ENCODE measurements around the gene PCSK4.
"Not testable (repeated sequence)": the region's sequence is repeated elsewhere in the genome, so short reads cannot be mapped to it uniquely, and the experiment has no call there.

The PCSK4 gene

DNA sequence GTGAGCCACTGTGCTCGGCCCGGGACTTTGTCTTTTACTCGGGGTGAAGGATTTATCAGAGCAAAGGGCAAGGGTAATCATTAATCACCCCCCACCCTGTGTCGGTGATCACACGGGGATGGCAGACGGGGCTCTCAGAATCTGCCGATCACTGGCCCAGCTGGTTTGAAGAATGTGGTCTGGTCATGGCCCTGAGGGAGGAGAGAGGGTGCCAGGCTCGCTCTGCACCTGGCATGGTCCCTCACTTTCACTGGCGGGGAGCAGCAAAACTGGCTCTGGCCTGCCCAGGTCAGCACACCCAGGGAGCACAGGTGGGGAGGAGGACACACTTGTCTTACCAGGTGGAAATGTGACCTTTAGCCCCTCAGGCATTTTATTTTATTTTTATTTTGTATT, 11.0 kb upstream of the PCSK4 start:
- H3K9ac ChIP-seq (ENCODE audit: low read depth, low read length): no peak overlapping the region
- peaks cover 51% of the 10 kb centered on the region for H3K27me3 ChIP-seq (ENCODE audit: control insufficient read depth, insufficient read depth, low read length)
- H3K4me1 ChIP-seq (ENCODE audit: control insufficient read depth, insufficient read depth, low read length): peaks cover 4% of the 10 kb centered on the region
- H3K36me3 ChIP-seq (ENCODE audit: insufficient read depth, low read length): no peaks in the 10 kb centered on the region
- no peak overlapping the region for H3K4me2 ChIP-seq (ENCODE audit: low read length)
- H3K9me3 ChIP-seq (replicated peaks; ENCODE audit: low read length): no peaks in the 10 kb centered on the region
- H3K4me3 ChIP-seq (ENCODE audit: low read length): no peak overlapping the region

DNA sequence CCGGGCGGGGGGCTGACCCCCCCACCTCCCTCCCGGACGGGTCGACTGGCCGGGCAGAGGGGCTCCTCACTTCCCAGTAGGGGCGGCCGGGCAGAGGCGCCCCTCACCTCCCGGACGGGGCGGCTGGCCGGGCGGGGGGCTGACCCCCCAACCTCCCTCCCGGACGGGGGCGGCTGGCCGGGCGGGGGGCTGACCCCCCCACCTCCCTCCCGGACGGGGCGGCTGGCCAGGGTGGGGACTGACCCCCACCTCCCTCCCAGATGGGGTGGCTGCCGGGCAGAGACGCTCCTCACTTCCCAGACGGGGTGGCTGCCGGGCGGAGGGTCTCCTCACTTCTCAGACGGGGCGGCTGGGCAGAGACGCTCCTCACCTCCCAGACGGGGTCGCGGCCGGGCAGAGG, 9.1 kb upstream of the PCSK4 start:
- H3K27me3 ChIP-seq (ENCODE audit: control insufficient read depth, insufficient read depth, low read length): peaks cover 43% of the 10 kb centered on the region
- not testable (repeated sequence) for H3K4me1 ChIP-seq (ENCODE audit: control insufficient read depth, insufficient read depth, low read length); H3K4me3 ChIP-seq (ENCODE audit: low read length); H3K36me3 ChIP-seq (ENCODE audit: insufficient read depth, low read length); H3K9ac ChIP-seq (ENCODE audit: low read depth, low read length); H3K9me3 ChIP-seq (replicated peaks; ENCODE audit: low read length); H3K4me2 ChIP-seq (ENCODE audit: low read length)

DNA sequence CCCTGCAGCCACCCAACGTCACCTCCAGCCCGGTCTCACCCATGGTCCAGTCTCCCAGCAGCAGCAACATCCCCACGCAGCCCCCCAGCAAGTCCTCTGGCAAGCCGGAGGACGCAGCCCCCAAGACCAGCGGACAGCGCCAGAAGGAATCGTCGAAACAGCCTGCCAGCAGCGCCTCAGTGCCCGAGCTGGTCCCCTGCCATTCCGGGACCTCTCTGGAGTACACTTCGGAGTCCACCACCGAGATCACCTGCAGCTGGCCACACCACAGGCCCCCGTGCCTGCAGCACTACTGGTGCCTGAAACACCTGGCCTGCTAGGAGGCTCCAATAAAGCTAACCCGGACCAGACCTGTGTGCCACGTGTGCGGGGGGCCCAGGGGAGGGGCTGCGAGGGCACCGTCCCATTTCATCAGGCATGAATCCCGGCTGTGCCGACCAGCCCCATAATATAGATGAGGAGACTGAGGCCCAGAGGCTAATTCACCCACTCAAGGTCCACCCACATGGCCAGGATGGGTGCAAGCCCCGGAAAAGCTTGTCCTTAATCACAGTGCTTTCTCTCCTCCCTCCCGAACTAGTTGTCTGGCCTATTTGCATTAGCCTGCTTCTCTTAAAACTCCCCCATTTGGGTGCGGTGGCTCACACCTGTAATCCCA, 7.6 kb upstream of the PCSK4 start:
- Histone ChIP-seq H3K27me3 (ENCODE audit: control insufficient read depth, insufficient read depth, low read length) (peaks cover 32% of the 10 kb centered on the region), H3K4me2 (ENCODE audit: low read length) (no peak overlapping the region), H3K36me3 (ENCODE audit: insufficient read depth, low read length) (no peaks in the 10 kb centered on the region), H3K4me3 (ENCODE audit: low read length) (no peak overlapping the region), H3K4me1 (ENCODE audit: control insufficient read depth, insufficient read depth, low read length) (no peaks in the 10 kb centered on the region), H3K9ac (ENCODE audit: low read depth, low read length) (no peak overlapping the region), H3K9me3 (replicated peaks; ENCODE audit: low read length) (no peaks in the 10 kb centered on the region)

DNA sequence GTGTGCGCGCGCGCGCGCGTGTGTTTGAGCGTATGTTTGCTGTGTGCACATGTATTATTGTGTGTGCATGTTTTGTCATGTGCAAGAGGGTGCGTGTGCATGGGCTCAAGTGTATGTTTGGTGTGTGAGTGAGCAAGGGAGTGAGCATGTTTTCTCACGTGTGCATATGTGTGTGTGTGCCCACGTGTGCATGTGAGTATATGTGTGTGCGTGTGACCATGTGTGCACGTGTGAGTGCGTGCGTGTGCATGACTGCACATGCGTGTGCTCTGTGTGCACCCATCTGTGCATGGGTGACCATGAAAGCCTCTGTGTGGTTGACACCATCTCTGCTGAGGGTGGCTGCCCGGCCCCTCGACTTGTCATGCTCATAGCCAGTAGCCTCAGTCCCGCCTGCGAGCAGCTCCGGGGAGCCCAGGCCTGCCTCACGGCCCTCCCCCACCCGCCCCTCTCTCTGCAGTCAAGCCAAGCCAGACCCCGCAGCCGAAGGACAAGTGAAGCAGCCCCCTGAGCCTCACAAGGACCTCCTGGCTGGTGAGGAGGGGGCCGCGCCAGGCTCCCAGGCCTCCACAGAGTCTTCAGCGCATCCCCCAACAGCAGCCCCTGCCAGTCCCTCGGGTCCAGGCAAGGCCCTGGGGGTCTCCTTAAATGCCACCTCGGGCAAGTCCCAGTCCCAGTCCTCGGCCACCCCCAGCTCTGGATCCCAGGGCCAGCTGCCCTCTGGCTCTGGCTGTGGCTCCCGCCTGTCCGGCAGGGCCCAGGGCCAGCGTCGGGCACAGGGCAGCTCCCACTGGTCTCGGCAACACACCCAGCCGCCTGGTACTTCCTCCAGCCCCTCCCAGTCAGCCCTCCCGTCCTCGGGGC, 6.8 kb upstream of the PCSK4 start:
- Histone ChIP-seq H3K9ac (ENCODE audit: low read depth, low read length) (no peak overlapping the region), H3K4me1 (ENCODE audit: control insufficient read depth, insufficient read depth, low read length) (no peaks in the 10 kb centered on the region), H3K9me3 (replicated peaks; ENCODE audit: low read length) (no peaks in the 10 kb centered on the region), H3K27me3 (ENCODE audit: control insufficient read depth, insufficient read depth, low read length) (peaks cover 30% of the 10 kb centered on the region), H3K4me3 (ENCODE audit: low read length) (no peak overlapping the region), H3K36me3 (ENCODE audit: insufficient read depth, low read length) (no peaks in the 10 kb centered on the region), H3K4me2 (ENCODE audit: low read length) (no peak overlapping the region)

DNA sequence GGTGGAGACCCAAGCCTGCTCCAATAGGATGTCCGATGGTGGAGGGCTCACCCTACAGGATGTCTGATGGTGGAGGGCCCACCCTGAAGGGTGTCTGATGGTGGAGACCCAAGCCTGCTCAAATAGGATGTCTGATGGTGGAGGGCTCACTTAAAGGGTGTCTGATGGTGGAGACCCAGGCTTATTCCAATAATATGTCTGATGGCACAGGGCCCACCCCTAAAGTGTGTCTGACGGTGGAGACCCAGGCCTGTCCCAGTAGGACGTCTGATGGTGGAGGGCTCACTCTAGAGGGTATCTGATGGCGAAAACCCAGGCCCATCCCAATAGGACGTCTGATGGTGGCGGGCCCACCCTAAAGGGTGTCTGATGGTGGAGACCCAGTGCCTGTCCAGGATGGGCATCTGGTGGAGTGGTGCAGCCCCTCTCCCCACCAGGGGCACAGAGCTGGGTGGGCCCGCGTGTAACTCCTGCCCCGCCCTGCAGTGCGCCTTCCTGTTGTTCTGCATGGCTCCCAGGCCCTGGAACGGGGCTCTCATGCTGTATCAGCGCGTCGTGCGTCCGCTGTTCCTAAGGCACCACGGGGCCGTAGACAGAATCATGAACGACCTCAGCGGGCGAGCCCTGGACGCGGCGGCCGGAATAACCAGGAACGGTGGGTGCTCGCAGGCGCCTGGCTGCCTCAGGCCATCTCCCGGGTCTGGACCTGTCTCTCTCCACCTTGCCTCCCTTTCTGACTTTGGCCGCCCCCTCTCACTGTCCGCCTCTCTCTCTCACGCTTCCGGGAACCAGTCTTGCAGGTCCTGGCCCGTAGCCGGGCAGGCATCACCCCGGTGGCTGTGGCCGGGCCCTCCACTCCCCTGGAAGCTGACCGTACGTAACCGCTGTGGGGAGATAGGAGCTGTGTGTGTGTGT, 5.9 kb upstream of the PCSK4 start:
- Histone ChIP-seq H3K4me1 (ENCODE audit: control insufficient read depth, insufficient read depth, low read length) (peaks cover 7% of the 10 kb centered on the region), H3K27me3 (ENCODE audit: control insufficient read depth, insufficient read depth, low read length) (peaks cover 35% of the 10 kb centered on the region), H3K36me3 (ENCODE audit: insufficient read depth, low read length) (no peaks in the 10 kb centered on the region), H3K4me3 (ENCODE audit: low read length) (no peak overlapping the region), H3K9ac (ENCODE audit: low read depth, low read length) (no peak overlapping the region), H3K4me2 (ENCODE audit: low read length) (no peak overlapping the region), H3K9me3 (replicated peaks; ENCODE audit: low read length) (no peaks in the 10 kb centered on the region)

DNA sequence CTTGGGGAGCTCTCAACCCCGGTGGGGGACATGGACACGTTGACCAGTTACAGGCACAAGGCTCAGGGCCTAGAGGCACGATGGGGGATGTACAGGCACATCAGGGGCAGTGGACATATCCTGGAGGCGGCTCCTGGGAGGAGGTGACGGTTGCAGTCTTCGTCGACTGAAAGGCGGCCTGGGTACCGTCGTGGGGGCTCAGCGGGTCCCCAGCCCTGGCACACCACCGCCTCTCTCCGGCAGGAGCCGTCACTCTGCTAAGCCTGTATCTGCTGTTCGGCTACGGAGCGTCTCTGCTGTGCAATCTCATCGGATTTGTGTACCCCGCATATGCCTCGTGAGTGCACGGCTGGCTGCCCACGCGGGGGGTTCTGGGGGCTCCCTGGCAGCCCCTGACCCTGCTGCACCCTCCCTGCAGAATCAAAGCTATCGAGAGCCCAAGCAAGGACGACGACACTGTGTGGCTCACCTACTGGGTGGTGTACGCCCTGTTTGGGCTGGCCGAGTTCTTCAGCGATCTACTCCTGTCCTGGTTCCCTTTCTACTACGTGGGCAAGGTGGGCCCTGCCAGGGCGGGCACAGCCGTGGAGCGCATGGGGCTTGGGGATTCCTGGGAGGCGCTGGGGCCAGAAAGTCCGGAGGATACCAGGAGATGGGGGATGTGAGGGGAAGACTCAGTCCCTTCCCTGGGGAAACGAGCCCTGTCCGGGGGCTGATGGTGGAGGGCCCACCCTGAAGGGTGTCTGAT, 5.1 kb upstream of the PCSK4 start:
- Histone ChIP-seq H3K9ac (ENCODE audit: low read depth, low read length) (no peak overlapping the region), H3K4me3 (ENCODE audit: low read length) (no peak overlapping the region), H3K27me3 (ENCODE audit: control insufficient read depth, insufficient read depth, low read length) (peaks cover 34% of the 10 kb centered on the region), H3K9me3 (replicated peaks; ENCODE audit: low read length) (no peaks in the 10 kb centered on the region), H3K4me1 (ENCODE audit: control insufficient read depth, insufficient read depth, low read length) (peaks cover 8% of the 10 kb centered on the region), H3K4me2 (ENCODE audit: low read length) (no peak overlapping the region), H3K36me3 (ENCODE audit: insufficient read depth, low read length) (no peaks in the 10 kb centered on the region)

DNA sequence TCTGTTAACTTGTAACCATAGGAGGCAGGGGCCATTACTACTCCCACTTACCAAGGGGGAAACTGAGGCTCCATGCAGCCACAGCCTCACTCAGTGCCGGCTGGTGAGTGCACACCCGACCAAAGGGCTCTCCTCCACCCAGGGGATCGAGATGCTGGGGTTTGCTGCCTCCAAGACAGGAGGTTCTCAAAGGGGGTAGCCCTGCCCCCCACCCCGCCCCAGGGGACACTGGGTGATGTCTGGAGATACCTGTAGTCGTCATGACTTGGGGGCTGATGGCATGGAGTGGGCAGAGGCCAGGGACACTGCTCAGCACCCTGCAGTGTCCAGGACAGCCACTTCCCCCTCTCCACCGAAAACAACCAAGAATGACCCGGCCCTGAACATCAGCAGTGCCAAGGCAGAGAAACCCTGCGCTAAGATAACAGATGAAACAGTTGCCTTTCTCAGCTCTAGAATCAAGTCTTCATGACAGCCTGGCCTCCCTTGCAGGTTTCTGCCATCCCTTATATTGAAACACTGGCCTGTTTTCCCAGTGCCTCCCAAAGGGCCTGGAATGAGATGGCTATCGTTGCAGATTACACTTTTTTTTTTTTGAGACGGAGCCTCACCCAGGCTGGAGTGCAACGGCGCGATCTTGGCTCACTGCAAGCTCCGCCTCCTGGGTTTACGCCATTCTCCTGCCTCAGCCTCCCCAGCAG, 4.1 kb upstream of the PCSK4 start:
- Histone ChIP-seq H3K4me2 (ENCODE audit: low read length) (no peak overlapping the region), H3K27me3 (ENCODE audit: control insufficient read depth, insufficient read depth, low read length) (peaks cover 34% of the 10 kb centered on the region), H3K9me3 (replicated peaks; ENCODE audit: low read length) (no peaks in the 10 kb centered on the region), H3K36me3 (ENCODE audit: insufficient read depth, low read length) (no peaks in the 10 kb centered on the region), H3K9ac (ENCODE audit: low read depth, low read length) (no peak overlapping the region), H3K4me3 (ENCODE audit: low read length) (no peak overlapping the region), H3K4me1 (ENCODE audit: control insufficient read depth, insufficient read depth, low read length) (peaks cover 15% of the 10 kb centered on the region)

DNA sequence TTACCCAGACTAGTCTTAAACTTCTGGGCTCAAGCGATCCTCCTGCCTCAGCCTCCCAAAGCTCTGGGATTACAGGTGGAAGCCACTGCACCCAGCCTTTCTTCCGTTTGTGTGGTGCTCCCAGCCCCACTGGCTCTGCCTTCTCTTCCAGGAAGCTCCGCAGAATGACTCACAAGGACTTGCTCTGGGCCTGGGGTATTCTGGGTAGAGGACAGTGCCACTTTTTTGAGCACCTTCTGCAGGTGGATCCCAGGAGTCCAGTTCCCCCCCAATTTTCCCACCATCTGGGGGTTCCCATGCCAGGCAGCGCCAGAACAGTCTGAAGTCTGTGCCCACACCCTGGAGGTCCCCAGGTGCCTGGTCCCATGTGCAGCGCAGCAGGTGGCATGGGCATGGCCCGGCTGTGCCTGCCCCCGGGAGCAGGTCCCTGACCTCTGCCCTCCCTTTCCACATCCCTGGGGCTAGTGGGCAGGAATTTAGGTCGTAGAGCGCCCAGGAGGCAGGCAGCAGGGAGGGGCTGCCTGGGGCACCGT, 2.4 kb upstream of the PCSK4 start:
- H3K4me1 ChIP-seq (ENCODE audit: control insufficient read depth, insufficient read depth, low read length): peaks cover 15% of the 10 kb centered on the region
- no peaks in the 10 kb centered on the region for H3K9me3 ChIP-seq (replicated peaks; ENCODE audit: low read length)
- H3K27me3 ChIP-seq (ENCODE audit: control insufficient read depth, insufficient read depth, low read length): peaks cover 28% of the 10 kb centered on the region
- no peak overlapping the region for H3K4me2 ChIP-seq (ENCODE audit: low read length)
- no peak overlapping the region for H3K9ac ChIP-seq (ENCODE audit: low read depth, low read length)
- H3K36me3 ChIP-seq (ENCODE audit: insufficient read depth, low read length): no peaks in the 10 kb centered on the region
- H3K4me3 ChIP-seq (ENCODE audit: low read length): no peak overlapping the region

DNA sequence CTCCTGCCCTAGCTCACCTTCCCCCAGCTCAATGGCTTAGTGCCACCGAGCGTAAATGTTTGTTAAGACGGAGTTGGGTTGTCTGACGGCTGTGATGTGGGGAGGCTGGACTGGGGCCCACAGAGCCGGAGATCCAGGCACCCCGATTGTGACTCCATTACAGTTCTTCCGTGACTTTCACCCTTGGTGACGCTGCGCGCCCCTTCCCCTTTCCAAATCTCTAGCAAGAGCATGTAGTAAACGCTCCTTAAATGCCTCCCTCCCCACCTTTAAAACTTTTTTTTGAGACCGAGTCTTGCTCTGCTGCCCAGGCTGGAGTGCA, 1.7 kb upstream of the PCSK4 start:
- Histone ChIP-seq H3K4me2 (ENCODE audit: low read length) (no peak overlapping the region), H3K27me3 (ENCODE audit: control insufficient read depth, insufficient read depth, low read length) (peaks cover 20% of the 10 kb centered on the region), H3K9ac (ENCODE audit: low read depth, low read length) (no peak overlapping the region), H3K9me3 (replicated peaks; ENCODE audit: low read length) (no peaks in the 10 kb centered on the region), H3K36me3 (ENCODE audit: insufficient read depth, low read length) (no peaks in the 10 kb centered on the region), H3K4me1 (ENCODE audit: control insufficient read depth, insufficient read depth, low read length) (peaks cover 15% of the 10 kb centered on the region), H3K4me3 (ENCODE audit: low read length) (no peak overlapping the region)

DNA sequence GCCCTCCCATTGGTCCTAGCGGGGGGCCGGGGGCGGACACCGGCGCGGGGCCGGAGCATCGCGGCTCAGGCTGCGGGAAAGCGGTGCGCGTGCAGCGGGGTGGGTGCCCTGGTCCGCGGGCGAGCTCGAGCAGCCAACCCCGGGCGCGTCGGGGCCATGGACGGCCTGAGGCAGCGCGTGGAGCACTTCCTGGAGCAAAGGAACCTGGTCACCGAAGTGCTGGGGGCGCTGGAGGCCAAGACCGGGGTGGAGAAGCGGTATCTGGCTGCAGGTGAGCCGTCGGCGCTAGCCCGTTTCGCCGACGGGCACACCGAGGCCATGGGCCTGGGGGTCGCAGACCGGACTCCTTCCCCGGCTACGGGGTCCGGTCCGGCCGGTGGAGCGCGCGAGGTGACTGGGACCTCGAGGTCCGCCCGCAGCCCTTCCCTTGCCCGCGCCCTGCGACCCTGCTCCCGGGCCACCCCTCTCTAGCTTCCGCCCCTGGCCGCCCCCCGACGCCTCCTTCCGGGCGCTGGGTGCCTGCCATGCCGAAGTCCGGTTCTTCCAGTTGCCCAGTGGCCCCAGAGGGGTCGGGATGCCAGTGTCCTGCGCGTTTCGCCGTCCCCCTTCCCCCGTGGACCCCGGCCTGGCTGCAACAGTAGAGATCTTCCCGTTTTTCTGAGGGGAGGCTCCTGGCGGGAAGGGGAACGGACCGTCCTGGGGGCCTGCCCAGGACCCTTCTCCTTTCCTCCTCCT, 1.1 kb upstream of the PCSK4 start, which contains the start of gene REEP6:
TSS of gene REEP6 (plus strand) at position 68 of the 735 bp plus-strand sequence. CDS start at position 157, 89 bp downstream.
- H3K4me3 ChIP-seq (ENCODE audit: low read length): peak within 1 kb of the TSS; percentile 94
- peaks cover 15% of the 10 kb centered on the region for H3K4me1 ChIP-seq (ENCODE audit: control insufficient read depth, insufficient read depth, low read length)
- peaks cover 15% of the 10 kb centered on the region for H3K27me3 ChIP-seq (ENCODE audit: control insufficient read depth, insufficient read depth, low read length)
- H3K36me3 ChIP-seq (ENCODE audit: insufficient read depth, low read length): no peaks in the 10 kb centered on the region
- peak within 1 kb of the TSS; percentile 65 for H3K9ac ChIP-seq (ENCODE audit: low read depth, low read length)
- peak within 1 kb of the TSS; percentile 100 for H3K4me2 ChIP-seq (ENCODE audit: low read length)
- H3K9me3 ChIP-seq (replicated peaks; ENCODE audit: low read length): no peaks in the 10 kb centered on the region

All from skeletal muscle satellite cell (primary cell).